Liver (tissue), 9 donors: ENCODE results near the gene MMP28. TPM values are rescaled to one million over a fixed set of nuclear protein-coding genes. Genes with fewer than 3 reads are reported as not detected.

Experiments used
- DNase-seq: peaks from one replicate; pipeline ENCODE4 v3.0.0-alpha.2; 2017; ENCODE audit warnings: low spot score
- H3K27ac ChIP-seq, 2 donors: one replicate each; pipeline ENCODE4 v1.7.0; 2013; ENCODE audit warnings: inconsistent platforms in 2 of 2, low read length in 2 of 2, control low read depth in 1 of 2, low read depth in 1 of 2, mild to moderate bottlenecking in 1 of 2
- H3K27me3 ChIP-seq, 4 donors: one replicate each; pipeline versions ENCODE4 v1.6.1 to v1.7.0; 2013; ENCODE audit warnings: low read length in 3 of 4, inconsistent platforms in 1 of 4, mild to moderate bottlenecking in 1 of 4, moderate library complexity in 1 of 4; ENCODE audit not compliant: control insufficient read depth in 4 of 4, insufficient read depth in 4 of 4
- H3K36me3 ChIP-seq, 4 donors: one replicate each; pipeline versions ENCODE4 v1.6.1 to v1.7.0; 2013; ENCODE audit warnings: low read length in 3 of 4, mild to moderate bottlenecking in 3 of 4, low read depth in 1 of 4, moderate library complexity in 1 of 4; ENCODE audit not compliant: control insufficient read depth in 4 of 4, insufficient read depth in 3 of 4
- H3K4me1 ChIP-seq, 4 donors: one replicate each; pipeline versions ENCODE4 v1.6.1 to v1.7.0; 2013; ENCODE audit warnings: low read length in 3 of 4, mild to moderate bottlenecking in 3 of 4, moderate library complexity in 1 of 4; ENCODE audit not compliant: control insufficient read depth in 4 of 4, insufficient read depth in 4 of 4
- H3K4me3 ChIP-seq, 3 donors: one replicate each; pipeline versions ENCODE4 v1.6.1 to v1.7.0; 2013; ENCODE audit warnings: low read length in 3 of 3, control low read depth in 1 of 3, low read depth in 1 of 3, mild to moderate bottlenecking in 1 of 3
- H3K9ac ChIP-seq, 2 donors: one replicate each; pipeline ENCODE4 v1.7.0; 2013; ENCODE audit warnings: low read length in 2 of 2, mild to moderate bottlenecking in 2 of 2, moderate library complexity in 2 of 2, control low read depth in 1 of 2, low read depth in 1 of 2
- H3K9me3 ChIP-seq, 4 donors: one replicate each; pipeline versions ENCODE4 v1.6.1 to v1.7.0; 2013; ENCODE audit warnings: low read length in 3 of 4; ENCODE audit not compliant: control insufficient read depth in 4 of 4
- EGR1 ChIP-seq, 2 donors: IDR thresholded peaks; 2 replicates each; pipeline ENCODE4 v1.6.1; 2016 to 2018; ENCODE audit warnings: antibody characterized with exemption in 2 of 2, low read depth in 2 of 2
- FOXA1 ChIP-seq: IDR thresholded peaks from 2 replicates; pipeline ENCODE4 v1.6.1; 2016; ENCODE audit warnings: antibody characterized with exemption
- FOXA2 ChIP-seq: IDR thresholded peaks from 2 replicates; pipeline ENCODE4 v1.6.1; 2016; ENCODE audit warnings: antibody characterized with exemption
- GABPA ChIP-seq, 2 donors: IDR thresholded peaks in 1 of 2; conservative IDR thresholded peaks in 1 of 2; 2 replicates each; pipeline ENCODE4 v1.6.1; 2016; ENCODE audit warnings: antibody characterized with exemption in 2 of 2, mild to moderate bottlenecking in 1 of 2, moderate library complexity in 1 of 2
- HNF4A ChIP-seq, 2 donors: conservative IDR thresholded peaks; 2 replicates each; pipeline ENCODE4 v1.6.1; 2016; ENCODE audit warnings: antibody characterized with exemption in 2 of 2, mild to moderate bottlenecking in 2 of 2
- JUND ChIP-seq, 2 donors: IDR thresholded peaks; 2 replicates each; pipeline ENCODE4 v1.6.1; 2016; ENCODE audit warnings: antibody characterized with exemption in 2 of 2
- MAX ChIP-seq: IDR thresholded peaks from 2 replicates; pipeline ENCODE4 v1.6.1; 2016; ENCODE audit warnings: antibody characterized with exemption
- NR2F2 ChIP-seq: IDR thresholded peaks from 2 replicates; pipeline ENCODE4 v1.6.1; 2016; ENCODE audit warnings: antibody characterized with exemption
- RAD21 ChIP-seq, 2 donors: IDR thresholded peaks; 2 replicates each; pipeline ENCODE4 v1.6.1; 2016; ENCODE audit warnings: antibody characterized with exemption in 2 of 2, mild to moderate bottlenecking in 2 of 2
- REST ChIP-seq: IDR thresholded peaks from 2 replicates; pipeline ENCODE4 v1.6.1; 2016; ENCODE audit warnings: antibody characterized with exemption, mild to moderate bottlenecking
- RXRA ChIP-seq, 2 donors: IDR thresholded peaks; 2 replicates each; pipeline ENCODE4 v1.6.1; 2017 to 2018; ENCODE audit warnings: antibody characterized with exemption in 2 of 2, mild to moderate bottlenecking in 1 of 2
- SP1 ChIP-seq: IDR thresholded peaks from 2 replicates; pipeline ENCODE4 v1.6.1; 2018; ENCODE audit warnings: antibody characterized with exemption, mild to moderate bottlenecking
- TAF1 ChIP-seq: conservative IDR thresholded peaks from 2 replicates; pipeline ENCODE4 v1.6.1; 2016; ENCODE audit warnings: antibody characterized with exemption, mild to moderate bottlenecking
- YY1 ChIP-seq: IDR thresholded peaks from 2 replicates; pipeline ENCODE4 v1.6.1; 2016; ENCODE audit warnings: antibody characterized with exemption, mild to moderate bottlenecking
- ZBTB33 ChIP-seq: IDR thresholded peaks from 2 replicates; pipeline ENCODE4 v1.6.1; 2016; ENCODE audit warnings: antibody characterized with exemption
- WGBS: extraction: QIAGEN DNeasy Blood & Tissue Kit; methylation state at CpG from one replicate; pipeline ENCODE4 v1.1.7; 2013; 5-methylcytosine and 5-hydroxymethylcytosine counted together
- polyA plus RNA-seq, 2 donors: library from polyadenylated mRNA; stranded (reverse) in 1 of 2; unstranded in 1 of 2; fragments of 200-250 nt in 1 of 2; fragments of >200 nt in 1 of 2; fragmentation: Nextera tagmentation in 1 of 2; extraction: Ambion mirVana in 1 of 2; gene quantifications; one replicate each; pipeline versions ENCODE4 v1.2.1 to v1.2.3, GENCODE V29; 2013 to 2015
- total RNA-seq, 2 donors: library from RNA; depleted of rRNA; stranded (reverse); fragments of >200 nt; gene quantifications; one replicate each; pipeline ENCODE4 v1.2.3, GENCODE V29; 2014
- donor health status: healthy.
- donor health status: healthy.
- donor health status: healthy.
- donor health status: healthy.
- donor health status: healthy.

MMP28 gene
- total and polyA plus RNA-seq, 4 donors = 0.14 to 0.75 (median 0.44) TPM

DNA sequence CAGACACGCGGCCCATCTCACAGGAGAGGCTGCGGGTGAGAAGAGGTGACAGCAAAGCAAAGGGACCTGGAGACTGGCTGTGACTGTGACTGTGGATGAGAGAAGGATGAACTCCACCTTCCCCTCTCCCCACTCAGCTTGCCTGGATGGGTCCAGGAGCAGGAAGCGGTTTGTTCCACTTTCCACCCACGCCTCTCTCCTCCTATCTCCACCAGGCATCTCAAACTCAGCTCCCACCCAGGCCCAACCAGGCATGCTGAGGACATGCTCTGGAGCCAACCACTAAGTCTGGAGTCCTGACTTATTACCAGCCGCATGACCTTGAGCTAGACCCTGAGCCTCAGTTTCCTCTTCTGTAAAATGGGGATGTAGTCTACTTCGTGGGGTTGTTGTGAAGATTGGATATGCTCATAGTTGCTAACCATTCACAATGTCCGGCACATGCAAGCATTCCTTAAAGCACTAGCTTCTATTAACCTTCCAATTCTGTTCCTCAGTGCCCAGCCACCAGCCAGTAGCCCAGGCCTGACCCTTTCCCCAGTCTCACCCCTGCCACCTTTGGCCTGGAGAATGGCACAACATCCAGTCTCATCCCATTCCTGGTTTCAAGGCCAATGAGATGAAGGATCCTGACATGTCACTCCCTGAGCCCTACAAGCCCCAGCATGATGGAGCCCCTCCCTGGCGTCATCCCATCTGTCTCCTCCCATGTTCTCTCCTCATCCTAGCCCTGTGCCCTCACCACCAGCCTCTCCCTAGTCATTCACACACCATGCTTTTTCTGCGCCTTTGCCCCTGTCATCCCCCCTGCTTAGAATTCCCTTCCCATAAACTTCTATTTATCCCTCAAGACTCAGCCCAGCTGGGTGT is 44.7 kb downstream of the MMP28 start:
- Histone ChIP-seq H3K27me3 (no peaks in the 10 kb centered on the region), H3K9me3 (no peaks in the 10 kb centered on the region), H3K4me3 (no peak overlapping the region), H3K4me1 (peaks cover 0 to 5% (median 0%) of the 10 kb centered on the region in 4 donors), H3K36me3 (no peaks in the 10 kb centered on the region), H3K9ac (no peak overlapping the region), H3K27ac (no peak overlapping the region)
- TF ChIP-seq HNF4A (conservative IDR thresholded peaks at IDR 0.05) (no peak), GABPA (IDR thresholded peaks at IDR 0.05 in 1 of 2, conservative IDR thresholded peaks at IDR 0.05 in 1 of 2) (no peak), RXRA (IDR thresholded peaks at IDR 0.05) (no peak), ZBTB33 (no peak), FOXA2 (no peak), RAD21 (IDR thresholded peaks at IDR 0.05) (no peak), TAF1 (no peak), JUND (IDR thresholded peaks at IDR 0.05) (no peak)
- 81% methylated on average over 10 of the region's 10 CpGs for WGBS
- DNase-seq = no peak

- 13% methylated on average over 35 of the region's 35 CpGs for WGBS
- no peak overlapping the region for H3K27ac ChIP-seq
- DNase-seq = no peak
- no peaks in the 10 kb centered on the region for H3K27me3 ChIP-seq
- H3K4me3 ChIP-seq = no peak overlapping the region
- no peaks in the 10 kb centered on the region for H3K9me3 ChIP-seq
- no peak for TF ChIP-seq MAX
- no peak for TF ChIP-seq SP1
- no peak for TF ChIP-seq EGR1 (IDR thresholded peaks at IDR 0.05; ENCODE audit: low read depth in 2 of 2)
- TF ChIP-seq RAD21 (IDR thresholded peaks at IDR 0.05) = no peak
- no peak for TF ChIP-seq FOXA1
- H3K4me1 ChIP-seq = peaks cover 0 to 5% (median 0%) of the 10 kb centered on the region in 4 donors
- H3K9ac ChIP-seq = no peak overlapping the region
- no peaks in the 10 kb centered on the region for H3K36me3 ChIP-seq
These were observed 45.7 kb downstream of the MMP28 start for GRCh38 chr17:35749560-35750412.

DNA sequence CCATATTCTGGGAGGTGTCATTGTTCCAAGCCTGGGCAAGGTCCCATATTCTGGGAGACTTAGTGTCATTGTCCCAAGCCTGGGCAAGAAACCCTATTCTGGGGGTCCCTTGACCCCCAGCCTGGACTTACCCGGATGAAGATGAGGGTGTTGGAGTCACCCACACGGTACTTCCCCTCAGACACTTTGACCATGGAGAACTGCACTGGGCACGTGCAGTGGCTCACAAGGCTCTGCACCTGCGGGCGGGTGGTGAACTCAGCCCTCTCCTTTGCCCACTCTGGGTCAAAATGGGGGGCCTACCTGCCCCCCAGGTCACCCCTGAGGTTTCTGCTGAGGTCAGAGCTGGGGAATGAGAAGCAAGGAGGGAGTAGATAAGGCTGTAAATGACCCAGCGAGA is 46.5 kb downstream of the MMP28 start:
- Histone ChIP-seq H3K4me1 (peaks cover 0 to 5% (median 0%) of the 10 kb centered on the region in 4 donors), H3K27me3 (no peaks in the 10 kb centered on the region), H3K4me3 (no peak overlapping the region), H3K36me3 (no peaks in the 10 kb centered on the region), H3K9ac (no peak overlapping the region), H3K27ac (no peak overlapping the region), H3K9me3 (no peaks in the 10 kb centered on the region)
- DNase-seq = no peak
- 83% methylated on average over 6 of the region's 6 CpGs for WGBS
- TF ChIP-seq FOXA1 (no peak), EGR1 (IDR thresholded peaks at IDR 0.05; ENCODE audit: low read depth in 2 of 2) (no peak), SP1 (no peak), TAF1 (no peak), RAD21 (IDR thresholded peaks at IDR 0.05) (no peak), RXRA (IDR thresholded peaks at IDR 0.05) (no peak), FOXA2 (no peak), YY1 (no peak), GABPA (IDR thresholded peaks at IDR 0.05 in 1 of 2, conservative IDR thresholded peaks at IDR 0.05 in 1 of 2) (no peak), ZBTB33 (no peak), NR2F2 (no peak), REST (no peak)
